Dermis microvascular lymphatic vessel endothelial cell (primary cell): Measurements from ENCODE around the gene FKBP2. TPM values are rescaled to one million over a fixed set of nuclear protein-coding genes. Genes with fewer than 3 reads are reported as not detected.

Source experiments
- DNase-seq, 2 donors: peaks; one replicate each; pipeline versions ENCODE4 v3.0.0 to v3.0.0-alpha.2; 2010; ENCODE audit warnings: low read depth in 2 of 2
- total RNA-seq: library from RNA; depleted of rRNA; stranded (reverse); fragments of >200 nt; gene quantifications from 2 replicates; pipeline ENCODE4 v1.2.1, GENCODE V29; 2014

FKBP2 gene
- total RNA-seq, 1 donor from 2014 or later = 51.3 TPM

DNA sequence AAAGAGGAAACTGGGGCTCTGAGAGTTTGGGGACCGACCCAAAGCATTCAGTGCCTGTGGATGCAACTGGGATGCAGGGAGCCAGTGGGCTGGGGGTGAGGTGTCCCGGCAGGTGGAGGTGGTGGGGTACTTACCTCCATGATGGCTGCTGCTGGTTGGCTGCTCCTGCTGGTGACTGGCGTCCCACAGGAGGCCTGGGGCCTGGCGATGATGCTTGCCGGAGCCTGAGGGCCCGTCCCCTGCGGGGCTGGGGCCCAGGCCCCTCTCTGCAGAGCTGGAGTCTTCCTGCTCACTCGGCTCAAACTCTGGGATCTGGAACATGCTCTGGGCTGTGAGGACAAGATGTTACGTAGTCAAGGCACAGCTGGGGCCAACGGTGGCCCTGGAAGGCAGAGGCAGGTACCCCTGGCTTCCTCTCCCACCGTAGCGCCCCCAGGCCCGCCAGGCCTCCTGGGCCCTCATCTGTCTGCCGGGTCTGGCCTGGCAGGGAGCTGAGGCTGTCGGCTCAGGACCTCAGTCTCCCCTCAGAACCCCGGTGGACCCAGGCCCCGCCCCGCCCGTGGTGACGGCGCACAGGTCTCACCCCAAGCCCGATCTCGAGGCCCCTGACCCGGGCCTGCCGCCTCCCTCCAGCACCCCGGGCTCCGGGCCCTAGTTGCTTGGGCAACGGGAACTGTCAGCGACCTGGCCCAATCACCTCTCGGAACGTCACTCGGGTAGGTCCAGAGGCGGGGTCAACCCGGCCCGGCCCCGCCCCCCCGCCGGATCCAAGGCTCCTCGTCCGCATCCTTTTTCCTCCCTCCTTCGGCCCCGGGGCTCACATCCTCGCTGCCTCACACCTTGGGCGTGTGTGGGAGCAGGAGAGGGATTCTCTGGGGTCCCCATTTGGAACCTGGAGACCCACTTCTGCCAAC, 43.4 kb downstream of the FKBP2 start, which contains the start of gene BAD:
Gene BAD, minus strand, starts transcription at position 618 of the 914 bp plus-strand sequence. Its CDS starts 297 bp downstream, at position 321.
- DNase-seq = peak; percentile 68 to 89

DNA sequence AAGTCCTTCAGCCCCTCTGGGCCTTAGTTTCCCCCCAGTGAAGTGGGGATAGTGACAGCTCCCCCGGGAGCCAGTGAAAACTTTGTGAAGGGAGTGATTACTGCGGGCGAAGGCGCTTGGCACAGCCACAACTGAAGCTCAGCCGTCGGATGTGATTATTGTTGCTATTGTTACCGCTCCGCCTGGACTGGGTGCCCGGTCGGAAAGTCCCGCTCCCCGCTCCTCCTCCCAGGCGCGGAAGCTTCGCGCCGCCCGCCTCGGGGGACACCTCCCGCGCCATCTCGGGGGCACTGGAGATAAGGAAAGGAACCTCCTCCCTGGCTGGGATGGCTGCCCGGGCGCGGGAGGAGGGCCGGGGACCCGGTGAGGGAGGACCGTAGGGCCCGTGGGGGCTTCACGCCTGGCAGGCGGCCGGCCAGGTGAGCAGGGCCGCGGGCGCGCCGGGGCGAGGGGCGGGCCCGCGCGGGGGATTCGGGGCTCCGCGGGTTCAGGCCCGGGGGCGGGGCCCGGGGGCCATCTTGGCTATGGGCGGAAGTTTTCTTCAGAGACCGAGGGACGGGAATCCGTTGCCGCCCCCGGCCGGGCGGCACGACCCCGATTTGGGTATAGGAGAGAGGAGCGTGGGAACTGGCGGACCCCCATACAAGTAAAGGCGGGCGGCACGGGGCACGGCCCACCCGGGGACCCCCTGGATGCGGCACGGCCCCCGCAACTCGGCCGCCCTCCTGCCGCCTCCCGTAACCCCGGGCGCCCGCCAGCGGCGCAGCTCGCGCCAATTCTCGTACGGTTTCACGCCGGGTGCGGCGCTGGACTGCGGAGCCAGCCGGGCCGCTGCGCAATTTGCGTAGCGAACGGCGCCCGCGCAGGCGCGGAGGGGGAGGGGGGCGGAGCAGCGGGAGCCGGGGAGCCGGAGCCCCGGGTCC, 44.3 kb downstream of the FKBP2 start, which contains the start of gene GPR137:
Gene GPR137, plus strand, starts transcription at position 887 of the 923 bp plus-strand sequence. CDS start 677 bp downstream, outside the sequence.
- peak; percentile 49 to 80 for DNase-seq

- DNase-seq = peak in 1 of 2 donors; percentile 19
These were observed 45.2 kb downstream of the FKBP2 start for GRCh38 chr11:64285885-64286800.

DNA sequence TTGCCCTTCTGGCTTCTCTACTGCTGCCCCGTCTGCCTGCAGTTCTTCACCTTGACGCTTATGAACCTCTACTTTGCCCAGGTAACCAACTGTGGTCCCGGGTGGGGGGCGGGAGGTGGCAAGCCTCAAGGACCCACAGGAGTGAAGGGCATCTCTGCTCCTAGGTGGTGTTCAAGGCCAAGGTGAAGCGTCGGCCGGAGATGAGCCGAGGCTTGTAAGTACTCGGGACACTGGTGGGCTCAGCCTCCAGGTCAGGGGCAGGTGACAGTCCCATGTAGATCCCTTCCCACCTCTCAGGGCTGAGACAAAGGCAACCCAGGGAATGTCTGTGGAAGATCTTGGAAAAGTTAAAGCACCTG, 45.9 kb downstream of the FKBP2 start:
- no peak for DNase-seq

DNA sequence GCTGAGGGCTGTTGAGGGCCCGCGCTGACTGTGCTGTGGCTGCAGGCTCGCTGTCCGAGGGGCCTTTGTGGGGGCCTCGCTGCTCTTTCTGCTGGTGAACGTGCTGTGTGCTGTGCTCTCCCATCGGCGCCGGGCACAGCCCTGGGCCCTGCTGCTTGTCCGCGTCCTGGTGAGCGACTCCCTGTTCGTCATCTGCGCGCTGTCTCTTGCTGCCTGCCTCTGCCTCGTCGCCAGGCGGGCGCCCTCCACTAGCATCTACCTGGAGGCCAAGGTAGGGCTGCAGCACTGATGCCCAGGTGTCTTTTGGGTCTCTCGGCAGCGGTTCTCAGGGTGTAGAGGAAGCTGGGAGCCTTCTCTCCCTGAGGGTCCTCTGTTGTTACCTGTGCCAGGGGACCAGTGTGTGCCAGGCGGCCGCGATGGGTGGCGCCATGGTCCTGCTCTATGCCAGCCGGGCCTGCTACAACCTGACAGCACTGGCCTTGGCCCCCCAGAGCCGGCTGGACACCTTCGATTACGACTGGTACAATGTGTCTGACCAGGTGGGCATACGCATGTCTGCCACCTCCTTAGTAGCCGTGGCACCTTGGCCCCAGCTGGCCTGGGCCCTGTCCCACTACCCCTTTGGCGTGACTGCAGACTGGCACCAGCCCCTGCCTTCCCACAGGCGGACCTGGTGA, 46.9 kb downstream of the FKBP2 start:
- no peak for DNase-seq

DNA sequence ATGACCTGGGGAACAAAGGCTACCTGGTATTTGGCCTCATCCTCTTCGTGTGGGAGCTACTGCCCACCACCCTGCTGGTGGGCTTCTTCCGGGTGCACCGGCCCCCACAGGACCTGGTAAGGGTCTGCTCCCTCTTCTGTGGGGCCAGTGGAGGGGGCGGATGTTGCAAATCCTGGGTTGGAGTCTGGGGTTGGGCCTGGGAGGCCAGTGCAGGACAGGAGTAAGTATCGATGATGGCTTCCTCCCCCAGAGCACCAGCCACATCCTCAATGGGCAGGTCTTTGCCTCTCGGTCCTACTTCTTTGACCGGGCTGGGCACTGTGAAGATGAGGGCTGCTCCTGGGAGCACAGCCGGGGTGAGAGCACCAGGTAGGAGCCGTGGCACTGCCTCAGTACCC, 47.5 kb downstream of the FKBP2 start:
- DNase-seq = no peak

- DNase-seq = no peak
These were observed 48.2 kb downstream of the FKBP2 start for GRCh38 chr11:64289002-64289564.

GRCh38 chr11:64290352-64291261, 49.7 kb downstream of the FKBP2 start:
- DNase-seq = no peak

DNA sequence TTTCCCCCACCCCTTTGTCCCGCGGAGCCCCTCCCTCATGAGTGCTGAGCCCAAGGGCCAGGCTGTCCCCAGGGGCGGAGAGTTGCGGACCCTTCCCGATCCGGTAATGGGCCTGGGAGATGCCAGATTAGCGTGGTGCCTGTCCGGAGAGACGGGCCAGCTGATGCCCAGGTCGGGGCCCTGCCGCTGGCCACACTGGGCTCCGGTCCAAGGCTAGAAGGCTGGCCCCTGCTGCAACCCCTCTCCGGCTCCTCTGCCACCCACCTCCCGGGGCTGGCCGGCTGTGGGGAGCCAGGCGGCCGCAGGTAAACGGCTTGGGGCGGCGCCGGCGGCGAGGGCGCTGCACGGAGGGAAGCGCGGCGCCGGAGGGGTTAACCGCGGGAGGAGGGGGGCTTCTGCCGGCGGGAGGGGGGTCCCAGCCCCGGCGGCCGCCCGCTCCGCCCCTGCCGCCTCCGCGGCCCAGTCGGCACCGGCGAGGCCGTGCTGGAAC, 50.4 kb downstream of the FKBP2 start, which contains the start of gene KCNK4:
Gene KCNK4, plus strand, starts transcription at position 41 of the 490 bp plus-strand sequence. CDS start 1,717 bp downstream, outside the sequence.
- DNase-seq = no peak

- no peak for DNase-seq
These were observed 51.0 kb downstream of the FKBP2 start for GRCh38 chr11:64291752-64292459.

- DNase-seq = no peak
These were observed 51.8 kb downstream of the FKBP2 start for GRCh38 chr11:64292460-64293254.

Other genes starting within 250 kb of the FKBP2 start
- not detected in 2 replicates for gene FLRT1, start 205.2 kb upstream of the FKBP2 start, total RNA-seq
- 23.1 and 25.4 TPM in 2 replicates for gene MACROD1, start 75.0 kb upstream of the FKBP2 start, total RNA-seq
- gene STIP1, start 54.9 kb upstream of the FKBP2 start, total RNA-seq = 117 and 122 TPM in 2 replicates
- gene FERMT3, start 34.4 kb upstream of the FKBP2 start, total RNA-seq = 5.4 and 15.7 TPM in 2 replicates
- gene TRPT1, start 14.9 kb upstream of the FKBP2 start, total RNA-seq = 19.3 and 27.6 TPM in 2 replicates
- gene NUDT22, start 14.8 kb upstream of the FKBP2 start, total RNA-seq = 26.4 and 31.1 TPM in 2 replicates
- gene DNAJC4, start 10.5 kb upstream of the FKBP2 start, total RNA-seq = 7.8 and 20.1 TPM in 2 replicates
- gene VEGFB, start 6.5 kb upstream of the FKBP2 start, total RNA-seq = 7.7 and 22.4 TPM in 2 replicates
- 130 and 156 TPM in 2 replicates for gene PPP1R14B, start 5.8 kb downstream of the FKBP2 start, total RNA-seq
- gene PLCB3, start 10.4 kb downstream of the FKBP2 start, total RNA-seq = 16.3 and 17.3 TPM in 2 replicates
- 65.4 and 65.7 TPM in 2 replicates for gene BAD, start 43.6 kb downstream of the FKBP2 start, total RNA-seq
- gene GPR137, start 44.8 kb downstream of the FKBP2 start, total RNA-seq = 6.2 and 9.5 TPM in 2 replicates
- not detected in 2 replicates for gene KCNK4, start 50.2 kb downstream of the FKBP2 start, total RNA-seq
- gene CATSPERZ, start 59.3 kb downstream of the FKBP2 start, total RNA-seq = 0.25 TPM in 1 of 2 replicates, not detected in the other
- gene ESRRA, start 64.4 kb downstream of the FKBP2 start, total RNA-seq = 42.0 and 56.0 TPM in 2 replicates
- 168 and 222 TPM in 2 replicates for gene TRMT112, start 76.5 kb downstream of the FKBP2 start, total RNA-seq
- 217 and 224 TPM in 2 replicates for gene PRDX5, start 77.0 kb downstream of the FKBP2 start, total RNA-seq
- 1.5 and 1.8 TPM in 2 replicates for gene CCDC88B, start 99.1 kb downstream of the FKBP2 start, total RNA-seq
- 29.4 and 35.8 TPM in 2 replicates for gene RPS6KA4, start 118.1 kb downstream of the FKBP2 start, total RNA-seq